Mesenchymal stem cell (in vitro differentiated cells and primary cell): Measurements from ENCODE around the gene GRK6.

Experiments
- DNase-seq: peaks from one replicate; pipeline ENCODE4 v3.0.0-alpha.2; 2013
- H2AFZ ChIP-seq: one replicate; pipeline ENCODE4 v1.6.1; 2013; ENCODE audit warnings: low read depth, mild to moderate bottlenecking, control low read depth, inconsistent platforms, low read length, moderate library complexity
- H2AK5ac ChIP-seq: 2 replicates; pipeline ENCODE4 v1.6.1; 2013; ENCODE audit warnings: low read length, moderate library complexity, mild to moderate bottlenecking, inconsistent platforms; ENCODE audit not compliant: severe bottlenecking
- H2BK120ac ChIP-seq: one replicate; pipeline ENCODE4 v1.6.1; 2013; ENCODE audit warnings: low read depth, mild to moderate bottlenecking, inconsistent platforms, low read length, moderate library complexity
- H2BK12ac ChIP-seq, 2 experiments: one replicate each; pipeline ENCODE4 v1.6.1; 2013; ENCODE audit warnings: inconsistent platforms in 2 of 2, low read length in 2 of 2, mild to moderate bottlenecking in 2 of 2, moderate library complexity in 2 of 2, control low read depth in 1 of 2
- H2BK15ac ChIP-seq: one replicate; pipeline ENCODE4 v1.6.1; 2013; ENCODE audit warnings: mild to moderate bottlenecking, low read depth, inconsistent platforms; ENCODE audit not compliant: poor library complexity, severe bottlenecking
- H2BK5ac ChIP-seq: 2 replicates; pipeline ENCODE4 v1.6.1; 2013; ENCODE audit warnings: low read depth, mild to moderate bottlenecking, low read length, control low read depth, inconsistent platforms; ENCODE audit not compliant: poor library complexity, severe bottlenecking
- H3K14ac ChIP-seq, 2 experiments: one replicate each; pipeline ENCODE4 v1.6.1; 2013; ENCODE audit warnings: inconsistent platforms in 2 of 2, low read length in 2 of 2, control low read depth in 1 of 2, mild to moderate bottlenecking in 1 of 2, moderate library complexity in 1 of 2
- H3K18ac ChIP-seq, 2 experiments: one replicate each; pipeline ENCODE4 v1.6.1; 2013; ENCODE audit warnings: inconsistent platforms in 2 of 2, low read length in 2 of 2, control low read depth in 1 of 2, low read depth in 1 of 2, mild to moderate bottlenecking in 1 of 2
- H3K23ac ChIP-seq, 2 experiments: one replicate each; pipeline ENCODE4 v1.6.1; 2013; ENCODE audit warnings: inconsistent platforms in 2 of 2, low read length in 2 of 2, mild to moderate bottlenecking in 2 of 2, moderate library complexity in 2 of 2, control low read depth in 1 of 2
- H3K27ac ChIP-seq: 2 replicates; pipeline ENCODE4 v1.5.1; 2013; ENCODE audit warnings: mild to moderate bottlenecking, moderate library complexity, low read length, control low read depth, inconsistent platforms; ENCODE audit not compliant: poor library complexity, severe bottlenecking
- H3K27me3 ChIP-seq, 2 experiments: 2 replicates each; pipeline versions ENCODE4 v1.6.1 to v1.7.0; 2013; ENCODE audit warnings: low read length in 2 of 2, mild to moderate bottlenecking in 2 of 2, moderate library complexity in 2 of 2, control low read depth in 1 of 2, inconsistent platforms in 1 of 2; ENCODE audit not compliant: control insufficient read depth in 1 of 2, insufficient read depth in 1 of 2
- H3K36me3 ChIP-seq, 2 experiments: 2 replicates each; pipeline versions ENCODE4 v1.6.1 to v1.7.0; 2013; ENCODE audit warnings: low read length in 2 of 2, control low read depth in 1 of 2, inconsistent platforms in 1 of 2, low read depth in 1 of 2, mild to moderate bottlenecking in 1 of 2; ENCODE audit not compliant: insufficient read depth in 2 of 2, control insufficient read depth in 1 of 2
- H3K4ac ChIP-seq, 2 experiments: one replicate each; pipeline ENCODE4 v1.6.1; 2013; ENCODE audit warnings: inconsistent platforms in 2 of 2, low read length in 2 of 2, mild to moderate bottlenecking in 2 of 2, moderate library complexity in 2 of 2, control low read depth in 1 of 2, low read depth in 1 of 2
- H3K4me1 ChIP-seq: 2 replicates; pipeline ENCODE4 v1.6.1; 2013; ENCODE audit warnings: low read depth, low read length, control low read depth; ENCODE audit not compliant: control insufficient read depth, insufficient read depth
- H3K4me2 ChIP-seq: 2 replicates; pipeline ENCODE4 v1.6.1; 2013; ENCODE audit warnings: low read length, mild to moderate bottlenecking, inconsistent platforms; ENCODE audit not compliant: poor library complexity, severe bottlenecking
- H3K4me3 ChIP-seq, 2 experiments: 2 replicates each; pipeline versions ENCODE4 v1.5.1 to v1.7.0; 2013; ENCODE audit warnings: low read length in 2 of 2, mild to moderate bottlenecking in 2 of 2, control low read depth in 1 of 2, low read depth in 1 of 2; ENCODE audit not compliant: insufficient read depth in 1 of 2
- H3K79me1 ChIP-seq: replicated peaks from 2 replicates; pipeline ENCODE4 v1.6.1; 2013; ENCODE audit warnings: mild to moderate bottlenecking, control low read depth, low read length, inconsistent platforms; ENCODE audit not compliant: poor library complexity, severe bottlenecking
- H3K9ac ChIP-seq: 2 replicates; pipeline ENCODE4 v1.7.0; 2013; ENCODE audit warnings: mild to moderate bottlenecking, low read length, moderate library complexity
- H3K9me3 ChIP-seq: 2 replicates; pipeline ENCODE4 v1.7.0; 2013; ENCODE audit warnings: mild to moderate bottlenecking, low read length; ENCODE audit not compliant: control insufficient read depth
- H4K8ac ChIP-seq: one replicate; pipeline ENCODE4 v1.6.1; 2013; ENCODE audit warnings: inconsistent platforms, mild to moderate bottlenecking, low read length, moderate library complexity
- H4K91ac ChIP-seq: one replicate; pipeline ENCODE4 v1.6.1; 2013; ENCODE audit warnings: mild to moderate bottlenecking, low read length, inconsistent platforms
- WGBS: methylation state at CpG from one replicate; pipeline ENCODE4 v1.1.7; 2013; ENCODE audit warnings: mixed read lengths; 5-methylcytosine and 5-hydroxymethylcytosine counted together

Gene GRK6

DNA sequence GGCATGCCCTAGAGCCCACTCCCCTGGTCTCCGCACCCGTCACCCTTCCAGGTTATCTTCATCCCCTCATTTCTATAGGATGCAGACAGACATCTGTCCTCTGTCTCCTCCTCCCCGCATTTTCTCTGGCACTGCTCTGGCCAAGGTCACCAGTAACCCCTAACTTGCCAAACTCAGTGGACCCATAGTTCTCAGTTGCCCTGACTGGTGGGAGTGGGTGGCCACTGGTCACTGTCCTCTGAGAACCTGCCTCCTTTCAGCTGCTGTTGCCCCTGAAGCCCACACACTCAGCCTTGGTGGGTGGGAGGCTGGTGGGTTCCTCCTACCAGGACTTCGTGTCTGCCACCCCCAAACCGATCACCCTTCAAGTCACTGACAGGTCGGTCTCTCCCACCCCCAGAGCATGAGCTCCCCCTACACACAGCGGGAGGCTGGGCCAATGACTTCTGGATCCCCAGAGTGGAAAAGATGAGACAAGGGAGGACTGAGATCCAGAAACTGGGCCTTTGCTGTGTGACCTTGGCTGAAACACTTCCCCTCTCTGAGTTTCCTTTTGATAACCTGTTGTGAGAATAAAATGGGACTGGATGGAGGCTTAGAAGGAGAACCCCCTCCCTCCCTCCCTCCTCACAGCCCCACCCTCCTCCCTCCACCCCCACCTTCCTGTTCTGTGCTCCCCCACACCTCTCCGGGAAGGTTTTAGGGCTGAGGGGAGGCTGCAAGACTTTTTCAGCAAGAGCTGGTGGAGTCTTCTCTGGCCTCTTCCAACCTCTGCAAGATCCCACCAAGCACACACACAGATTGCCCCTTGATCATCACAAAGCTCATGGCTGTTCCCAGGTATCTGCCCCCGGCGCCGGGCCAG, 49.3 kb downstream of the GRK6 start:
- H4K91ac ChIP-seq, result no peak overlapping the region
- no peak overlapping the region for H2AK5ac ChIP-seq
- H3K9me3 ChIP-seq, result no peaks in the 10 kb centered on the region
- DNase-seq, result peak; percentile 26
- peaks cover 56% of the 10 kb centered on the region for H3K4me1 ChIP-seq
- H3K18ac ChIP-seq, result no peak overlapping the region
- H3K4ac ChIP-seq, result no peak overlapping the region
- H2AFZ ChIP-seq, result no peak overlapping the region
- no peaks in the 10 kb centered on the region for H3K27me3 ChIP-seq
- H3K4me2 ChIP-seq, result no peak overlapping the region
- H3K9ac ChIP-seq, result no peak overlapping the region
- H2BK120ac ChIP-seq, result no peak overlapping the region
- H3K4me3 ChIP-seq, result no peak overlapping the region
- no peak overlapping the region for H2BK5ac ChIP-seq
- peaks cover 1 to 23% of the 10 kb centered on the region in 2 experiments for H3K36me3 ChIP-seq
- no peaks in the 10 kb centered on the region for H3K79me1 ChIP-seq
- H2BK15ac ChIP-seq, result no peak overlapping the region
- no peak overlapping the region for H3K27ac ChIP-seq
- 85% methylated on average over 10 of the region's 11 CpGs for WGBS
- no peak overlapping the region for H4K8ac ChIP-seq
- no peak overlapping the region for H3K23ac ChIP-seq
- no peak overlapping the region for H2BK12ac ChIP-seq
- H3K14ac ChIP-seq, result no peak overlapping the region

DNA sequence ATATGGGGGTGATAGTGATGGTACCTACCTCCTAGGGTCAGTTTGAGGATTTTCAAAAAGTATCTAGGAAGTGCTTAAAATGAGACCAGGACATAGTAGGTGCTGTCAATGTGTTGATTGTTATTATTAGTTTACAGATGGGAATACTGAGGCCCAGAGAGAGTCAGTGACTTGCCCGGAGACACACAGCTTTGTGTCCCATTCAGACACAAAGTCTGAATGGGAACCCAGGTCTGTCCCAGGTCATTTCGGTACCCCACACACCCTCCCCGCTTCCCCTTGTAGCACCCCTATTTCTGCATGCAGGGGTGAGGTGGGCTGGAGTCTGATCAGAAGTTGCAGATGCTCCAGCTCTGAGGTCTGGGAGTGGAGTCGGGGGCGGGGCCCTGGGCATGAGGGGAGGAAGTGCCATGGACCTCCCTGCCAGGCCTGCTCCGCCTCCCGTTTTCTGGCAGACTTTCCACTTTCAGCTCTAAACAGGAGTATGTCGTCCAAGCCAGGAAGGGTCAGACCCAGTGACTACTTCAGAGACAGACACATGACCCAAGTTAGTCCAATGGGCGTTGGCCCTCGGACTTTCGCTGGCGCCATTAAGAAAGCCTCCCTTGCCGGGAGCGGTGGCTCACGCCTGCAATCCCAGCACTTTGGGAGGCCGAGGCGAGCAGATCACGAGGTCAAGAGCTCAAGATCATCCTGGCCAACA, 50.2 kb downstream of the GRK6 start:
- Histone ChIP-seq H3K79me1 (no peaks in the 10 kb centered on the region), H2BK120ac (no peak overlapping the region), H3K4me3 (no peak overlapping the region), H3K23ac (no peak overlapping the region), H2AK5ac (peak overlapping the region; percentile 76), H2BK12ac (no peak overlapping the region), H3K9ac (no peak overlapping the region), H3K9me3 (no peaks in the 10 kb centered on the region), H3K14ac (no peak overlapping the region), H3K27ac (no peak overlapping the region), H3K18ac (no peak overlapping the region), H4K91ac (no peak overlapping the region), H3K4me2 (no peak overlapping the region), H2BK15ac (no peak overlapping the region), H2AFZ (no peak overlapping the region), H4K8ac (no peak overlapping the region), H2BK5ac (no peak overlapping the region), H3K27me3 (no peaks in the 10 kb centered on the region), H3K4ac (peak overlapping the region in 1 of 2 experiments; percentile 53), H3K4me1 (peaks cover 53% of the 10 kb centered on the region), H3K36me3 (peaks cover 3 to 23% of the 10 kb centered on the region in 2 experiments)
- WGBS, result 90% methylated on average over 17 of the region's 18 CpGs
- DNase-seq, result peak; percentile 53

DNA sequence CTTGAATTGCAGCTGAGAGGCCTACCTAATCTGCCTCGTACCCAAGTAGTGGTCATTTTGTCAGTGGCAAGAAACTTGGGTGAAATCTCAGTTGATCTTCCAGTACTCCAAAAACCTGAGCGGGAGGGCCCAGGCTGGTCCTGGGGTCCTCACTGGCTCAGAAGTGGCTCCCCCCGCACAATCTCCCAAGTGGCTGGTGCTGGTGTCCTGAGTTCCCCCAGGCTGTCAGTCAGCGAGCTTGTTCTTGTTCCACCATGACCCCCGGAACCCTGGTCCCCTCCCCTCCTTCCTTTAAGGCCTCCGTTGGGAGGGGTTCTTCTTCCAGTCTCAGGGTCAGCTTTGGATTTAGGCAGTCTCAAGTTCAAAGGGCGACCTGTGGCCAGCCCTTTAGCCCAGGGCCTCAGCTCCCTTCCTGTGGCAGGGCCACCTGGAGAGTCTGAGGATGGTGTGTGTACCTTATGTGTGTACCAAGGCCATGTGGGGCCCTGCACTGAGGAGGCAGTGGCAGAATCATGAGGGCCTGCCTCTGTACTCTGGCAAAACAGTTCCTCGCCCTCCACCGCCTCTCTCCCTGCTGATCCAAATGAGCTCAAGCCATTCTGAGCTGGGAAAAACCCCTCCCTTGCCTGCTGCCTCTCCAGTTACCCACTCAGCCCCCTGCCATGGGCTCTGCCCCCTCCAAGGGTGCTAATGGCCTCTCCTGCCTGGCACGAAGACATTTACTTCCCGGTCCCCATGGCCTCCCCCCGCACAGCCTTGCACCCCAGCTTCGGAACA, 51.4 kb downstream of the GRK6 start:
- H2BK5ac ChIP-seq, result no peak overlapping the region
- peaks cover 4% of the 10 kb centered on the region for H3K79me1 ChIP-seq
- peak overlapping the region; percentile 16 for H2AK5ac ChIP-seq
- H3K27ac ChIP-seq, result peak overlapping the region; percentile 21
- H4K91ac ChIP-seq, result no peak overlapping the region
- H3K4me1 ChIP-seq, result peaks cover 56% of the 10 kb centered on the region
- H2BK12ac ChIP-seq, result peak overlapping the region in 1 of 2 experiments; percentile 56
- H3K14ac ChIP-seq, result no peak overlapping the region
- no peak overlapping the region for H2BK15ac ChIP-seq
- no peak overlapping the region for H2BK120ac ChIP-seq
- no peak overlapping the region for H3K4ac ChIP-seq
- peaks cover 9 to 30% of the 10 kb centered on the region in 2 experiments for H3K36me3 ChIP-seq
- peak overlapping the region; percentile 75 for H3K9ac ChIP-seq
- no peak overlapping the region for H4K8ac ChIP-seq
- no peak overlapping the region for H3K18ac ChIP-seq
- no peaks in the 10 kb centered on the region for H3K27me3 ChIP-seq
- H2AFZ ChIP-seq, result no peak overlapping the region
- no peak overlapping the region for H3K4me3 ChIP-seq
- DNase-seq, result peak; percentile 41
- peak overlapping the region in 1 of 2 experiments; percentile 15 for H3K23ac ChIP-seq
- H3K9me3 ChIP-seq, result no peaks in the 10 kb centered on the region
- 96% methylated on average over 10 of the region's 13 CpGs for WGBS
- no peak overlapping the region for H3K4me2 ChIP-seq
